ENCODE results near the gene FAM170A. TPM values are rescaled to one million over a fixed set of nuclear protein-coding genes. Genes with fewer than 3 reads are reported as not detected.

The FAM170A gene
- not detected for total RNA-seq (2021; fragmentation: NEBNext Ultra II Directional; extraction: Animal tissue kit (Norgen Biotek cat#: 25700))
- long read RNA-seq, result 0 reads

GRCh38 chr5:119629339-119629738, at the start of gene FAM170A:
FAM170A (plus strand) TSS chr5:119629558; CDS start chr5:119629769, 211 bp downstream.
- no peak for DNase-seq
- Mint-ChIP-seq H3K4me1 (ENCODE audit: low read depth) (no peaks in the 10 kb centered on the region; the same call in 1 of the 2 replicates), H3K4me3 (peak within 1 kb of the TSS; percentile 63; the same call in 1 of the 2 replicates), H3K27me3 (ENCODE audit: insufficient read depth) (peaks cover 1% of the 10 kb centered on the region), H3K36me3 (ENCODE audit: low read depth) (no peaks in the 10 kb centered on the region), H3K9me3 (peaks cover 9% of the 10 kb centered on the region), H3K27ac (no peak within 1 kb of the TSS)
- no peak for TF ChIP-seq CTCF (IDR thresholded peaks at IDR 0.05)

- Mint-ChIP-seq H3K27ac (no peak overlapping the region), H3K4me1 (ENCODE audit: low read depth) (no peaks in the 10 kb centered on the region), H3K4me3 (no peak overlapping the region)
These were observed 46.4 kb upstream of the FAM170A start for GRCh38 chr5:119582987-119583386.

GRCh38 chr5:119583684-119584083, 45.7 kb upstream of the FAM170A start:
- H3K4me1 Mint-ChIP-seq (ENCODE audit: low read depth), result no peaks in the 10 kb centered on the region
- no peak overlapping the region for H3K27ac Mint-ChIP-seq
- no peak overlapping the region for H3K4me3 Mint-ChIP-seq
- peaks cover 3% of the 10 kb centered on the region; the same call in 1 of the 2 replicates for H3K27me3 Mint-ChIP-seq (ENCODE audit: insufficient read depth)
- H3K9me3 Mint-ChIP-seq, result no peaks in the 10 kb centered on the region
- no peaks in the 10 kb centered on the region for H3K36me3 Mint-ChIP-seq (ENCODE audit: low read depth)
- DNase-seq, result peak; percentile 8
- TF ChIP-seq CTCF (IDR thresholded peaks at IDR 0.05), result no peak

More at GRCh38 chr5:119582987-119583386, 46.4 kb upstream of the FAM170A start:
- TF ChIP-seq CTCF (IDR thresholded peaks at IDR 0.05), result no peak
- Mint-ChIP-seq H3K27me3 (ENCODE audit: insufficient read depth) (peaks cover 3% of the 10 kb centered on the region; the same call in 1 of the 2 replicates), H3K36me3 (ENCODE audit: low read depth) (no peaks in the 10 kb centered on the region), H3K9me3 (no peaks in the 10 kb centered on the region)
- no peak for DNase-seq

GRCh38 chr5:119596046-119596445, 33.3 kb upstream of the FAM170A start:
- H3K27ac Mint-ChIP-seq, result no peak overlapping the region
- H3K27me3 Mint-ChIP-seq (ENCODE audit: insufficient read depth), result peaks cover 2% of the 10 kb centered on the region; the same call in 1 of the 2 replicates
- H3K4me1 Mint-ChIP-seq (ENCODE audit: low read depth), result no peaks in the 10 kb centered on the region
- no peaks in the 10 kb centered on the region; the same call in 1 of the 2 replicates for H3K36me3 Mint-ChIP-seq (ENCODE audit: low read depth)
- no peak for DNase-seq
- TF ChIP-seq CTCF (IDR thresholded peaks at IDR 0.05), result no peak
- no peak overlapping the region for H3K4me3 Mint-ChIP-seq
- H3K9me3 Mint-ChIP-seq, result peaks cover 6% of the 10 kb centered on the region

- no peak for DNase-seq
- no peaks in the 10 kb centered on the region for H3K4me1 Mint-ChIP-seq (ENCODE audit: low read depth)
- peaks cover 2% of the 10 kb centered on the region; the same call in 1 of the 2 replicates for H3K27me3 Mint-ChIP-seq (ENCODE audit: insufficient read depth)
- H3K4me3 Mint-ChIP-seq, result no peak overlapping the region
- no peak for TF ChIP-seq CTCF (IDR thresholded peaks at IDR 0.05)
- no peak overlapping the region for H3K27ac Mint-ChIP-seq
- H3K9me3 Mint-ChIP-seq, result peaks cover 11% of the 10 kb centered on the region
- no peaks in the 10 kb centered on the region; the same call in 1 of the 2 replicates for H3K36me3 Mint-ChIP-seq (ENCODE audit: low read depth)
These were observed 31.5 kb upstream of the FAM170A start for GRCh38 chr5:119597728-119598298.
